Erythroblast (primary cell): Measurements from ENCODE around the gene SOCS2.

Source experiments
- GATA1 ChIP-seq: IDR thresholded peaks from 2 replicates; pipeline ENCODE4 v1.6.1; 2011; ENCODE audit warnings: low read depth, mild to moderate bottlenecking, control low read depth, low read length, moderate library complexity
- POLR2A ChIP-seq: IDR thresholded peaks from 2 replicates; pipeline ENCODE4 v1.6.1; 2011; ENCODE audit warnings: mild to moderate bottlenecking, low read length

- TF ChIP-seq POLR2A = no peak
- TF ChIP-seq GATA1 = no peak
These were observed 39.2 kb upstream of the SOCS2 start for GRCh38 chr12:93533310-93533709.
